Activated CD8-positive, alpha-beta memory T cell treated with anti-CD3 and anti-CD28 coated beads, Interleukin-2, amount 10 ng/mL, durations not matched to agents 7 days and 5 days (primary cell): ENCODE data around the gene SETD3. TPM values are rescaled to one million over a fixed set of nuclear protein-coding genes. Genes with fewer than 3 reads are reported as not detected.
A peak's percentile ranks its signal among the peaks of the same experiment; 100 is the strongest.

Experiments
- ATAC-seq: fragments of 150-1000 bp; cut with Tn5 transposase; one replicate; pipeline ENCODE4 v1.10.0; 2021; ENCODE audit warnings: moderate library complexity
- CTCF ChIA-PET: fragments of 350-600 bp; sonication (Branson Sonifier 250); formaldehyde crosslinking; loops from one replicate; lab custom pipeline; 2021; ENCODE audit warnings: antibody characterized with exemption; lab: Charles Lee
- DNase-seq: peaks from one replicate; pipeline ENCODE4 v3.0.0-alpha.2; 2020
- H3K27ac Mint-ChIP-seq: one replicate; pipeline ENCODE4 v1.8.0; 2021; ENCODE audit warnings: mild to moderate bottlenecking, mixed read lengths
- H3K27me3 Mint-ChIP-seq: one replicate; pipeline ENCODE4 v1.8.0; 2021; ENCODE audit warnings: mixed read lengths
- H3K36me3 Mint-ChIP-seq: one replicate; pipeline ENCODE4 v1.8.0; 2021; ENCODE audit warnings: mild to moderate bottlenecking, mixed read lengths
- H3K4me1 Mint-ChIP-seq: one replicate; pipeline ENCODE4 v1.8.0; 2021; ENCODE audit warnings: mixed read lengths
- H3K4me3 Mint-ChIP-seq: one replicate; pipeline ENCODE4 v1.8.0; 2021; ENCODE audit warnings: mild to moderate bottlenecking, moderate library complexity, mixed read lengths
- H3K9me3 Mint-ChIP-seq: one replicate; pipeline ENCODE4 v1.8.0; 2022; ENCODE audit warnings: low read depth, mixed read lengths
- total RNA-seq, 2 experiments: library from RNA; stranded (reverse); gene quantifications; one replicate each; pipeline ENCODE4 v1.2.3, GENCODE V29; 2021

Gene SETD3
- total RNA-seq, 2 experiments from 2014 or later: 53.9 to 61.4 TPM

GRCh38 chr14:99381688-99382060 is 99.0 kb downstream of the SETD3 start:
- no peak for ATAC-seq
- CTCF ChIA-PET: interaction anchor here (0.5 to 2.5 kb wide), 3 partner anchors 10 to 1074 kb away, joined by 3 to 7 read pairs (median 3); no protein-coding TSS in a partner anchor
- H3K4me3 Mint-ChIP-seq: no peak overlapping the region
- no peak overlapping the region for H3K27ac Mint-ChIP-seq
- no peaks in the 10 kb centered on the region for H3K9me3 Mint-ChIP-seq
- H3K4me1 Mint-ChIP-seq: no peaks in the 10 kb centered on the region
- peaks cover 21% of the 10 kb centered on the region for H3K27me3 Mint-ChIP-seq
- H3K36me3 Mint-ChIP-seq: no peaks in the 10 kb centered on the region
- no peak for DNase-seq

GRCh38 chr14:99380991-99381687 is 99.5 kb downstream of the SETD3 start:
- no peak overlapping the region for H3K27ac Mint-ChIP-seq
- no peak overlapping the region for H3K4me3 Mint-ChIP-seq
- H3K36me3 Mint-ChIP-seq: no peaks in the 10 kb centered on the region
- no peaks in the 10 kb centered on the region for H3K4me1 Mint-ChIP-seq
- H3K9me3 Mint-ChIP-seq: no peaks in the 10 kb centered on the region
- ATAC-seq: no peak
- DNase-seq: no peak
- CTCF ChIA-PET: interaction anchor here (2.2 to 2.5 kb wide), 2 partner anchors 10 to 12 kb away, joined by 5 to 7 read pairs; no protein-coding TSS in a partner anchor
- H3K27me3 Mint-ChIP-seq: peaks cover 21% of the 10 kb centered on the region

- H3K27ac Mint-ChIP-seq: no peak overlapping the region
- CTCF ChIA-PET: interaction anchor here (2.2 to 2.8 kb wide), 3 partner anchors 8 to 13 kb away, joined by 5 to 10 read pairs (median 7); no protein-coding TSS in a partner anchor
- H3K9me3 Mint-ChIP-seq: no peaks in the 10 kb centered on the region
- H3K4me1 Mint-ChIP-seq: no peaks in the 10 kb centered on the region
- no peaks in the 10 kb centered on the region for H3K36me3 Mint-ChIP-seq
- no peak overlapping the region for H3K4me3 Mint-ChIP-seq
- DNase-seq (no peak), ATAC-seq (no peak)
- H3K27me3 Mint-ChIP-seq: peaks cover 19% of the 10 kb centered on the region
Observed at GRCh38 chr14:99380402-99380801, 100.3 kb downstream of the SETD3 start.

- ATAC-seq (no peak), DNase-seq (no peak)
- no peak overlapping the region for H3K4me3 Mint-ChIP-seq
- CTCF ChIA-PET: interaction anchor here (2.8 kb wide), 1 partner anchor 10 kb away, joined by 10 read pairs; no protein-coding TSS in a partner anchor
- H3K27ac Mint-ChIP-seq: no peak overlapping the region
- H3K4me1 Mint-ChIP-seq: no peaks in the 10 kb centered on the region
- no peaks in the 10 kb centered on the region for H3K36me3 Mint-ChIP-seq
- H3K9me3 Mint-ChIP-seq: no peaks in the 10 kb centered on the region
- peaks cover 13% of the 10 kb centered on the region for H3K27me3 Mint-ChIP-seq
Observed at GRCh38 chr14:99378782-99379214, 101.9 kb downstream of the SETD3 start.

DNA sequence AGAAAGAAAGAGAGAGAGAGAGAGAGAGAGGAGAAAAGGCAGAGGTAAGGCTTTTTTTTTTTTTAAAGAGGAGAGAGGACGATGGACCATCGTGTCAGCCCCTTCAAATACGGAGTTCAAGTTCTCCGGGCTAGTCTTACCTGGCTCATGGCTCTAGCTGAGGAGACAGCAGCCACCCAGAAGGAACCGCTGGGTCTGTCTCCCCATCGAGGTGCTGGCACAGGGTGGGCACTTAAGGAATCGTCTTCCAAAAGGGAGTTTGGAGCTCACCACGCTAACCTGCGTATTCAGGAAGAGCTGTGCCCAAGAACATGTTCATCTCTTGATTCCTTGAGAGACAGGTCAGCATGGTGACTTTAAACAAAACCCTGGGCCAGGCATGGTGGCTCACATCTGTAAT is 102.7 kb downstream of the SETD3 start:
- ATAC-seq (no peak), DNase-seq (no peak)
- Mint-ChIP-seq H3K9me3 (no peaks in the 10 kb centered on the region), H3K4me1 (no peaks in the 10 kb centered on the region), H3K4me3 (no peak overlapping the region), H3K27me3 (peaks cover 20% of the 10 kb centered on the region), H3K27ac (no peak overlapping the region), H3K36me3 (no peaks in the 10 kb centered on the region)
- CTCF ChIA-PET: interaction anchor here (2.8 kb wide), 1 partner anchor 11 kb away, joined by 10 read pairs; no protein-coding TSS in a partner anchor

GRCh38 chr14:99374964-99375363 is 105.7 kb downstream of the SETD3 start:
- Mint-ChIP-seq H3K36me3 (no peaks in the 10 kb centered on the region), H3K4me3 (no peak overlapping the region), H3K27me3 (peaks cover 28% of the 10 kb centered on the region), H3K9me3 (no peaks in the 10 kb centered on the region), H3K4me1 (no peaks in the 10 kb centered on the region), H3K27ac (no peak overlapping the region)
- DNase-seq: no peak
- CTCF ChIA-PET: interaction anchor here (1.2 kb wide), 1 partner anchor 18 kb away, joined by 4 read pairs; no protein-coding TSS in a partner anchor
- ATAC-seq: no peak

DNA sequence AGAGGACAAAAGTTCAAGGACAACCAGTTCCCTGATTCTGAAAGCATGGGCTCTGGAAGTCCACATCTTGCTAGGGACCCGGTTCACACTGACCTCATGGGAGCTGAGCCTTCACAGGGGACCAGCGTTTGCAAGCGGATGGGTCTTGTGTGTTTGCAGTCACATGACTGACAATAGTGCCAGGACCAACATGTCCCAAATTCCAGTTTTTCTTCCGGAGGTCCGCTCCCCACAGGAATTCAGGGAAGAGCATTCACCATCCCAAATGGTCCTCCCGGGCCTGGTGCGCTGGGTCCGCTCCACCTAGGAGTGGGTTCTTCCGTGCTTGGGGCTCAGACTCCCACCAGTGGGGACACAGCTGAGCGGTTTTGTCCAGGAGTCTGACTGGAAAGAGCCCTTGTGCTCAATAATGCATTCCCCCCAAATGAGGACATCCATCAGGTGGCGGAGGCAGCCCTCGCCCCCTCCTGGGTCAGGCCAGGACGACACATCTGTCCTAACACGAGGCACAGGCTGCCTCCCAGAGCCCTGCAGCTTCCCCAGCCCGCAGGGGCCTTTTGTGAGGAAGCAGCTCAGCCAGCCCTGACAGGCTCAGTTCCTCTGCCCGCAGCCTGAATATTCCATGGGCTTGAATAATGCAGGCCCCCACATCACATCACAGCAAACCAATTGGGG is 116.9 kb downstream of the SETD3 start:
- no peak overlapping the region for H3K27ac Mint-ChIP-seq
- no peaks in the 10 kb centered on the region for H3K9me3 Mint-ChIP-seq
- H3K4me1 Mint-ChIP-seq: no peaks in the 10 kb centered on the region
- H3K27me3 Mint-ChIP-seq: peaks cover 1% of the 10 kb centered on the region
- no peak for ATAC-seq
- H3K4me3 Mint-ChIP-seq: no peak overlapping the region
- H3K36me3 Mint-ChIP-seq: no peaks in the 10 kb centered on the region
- DNase-seq: no peak
- CTCF ChIA-PET: interaction anchor here (1.4 kb wide), 1 partner anchor 29 kb away, joined by 3 read pairs; no protein-coding TSS in a partner anchor

DNA sequence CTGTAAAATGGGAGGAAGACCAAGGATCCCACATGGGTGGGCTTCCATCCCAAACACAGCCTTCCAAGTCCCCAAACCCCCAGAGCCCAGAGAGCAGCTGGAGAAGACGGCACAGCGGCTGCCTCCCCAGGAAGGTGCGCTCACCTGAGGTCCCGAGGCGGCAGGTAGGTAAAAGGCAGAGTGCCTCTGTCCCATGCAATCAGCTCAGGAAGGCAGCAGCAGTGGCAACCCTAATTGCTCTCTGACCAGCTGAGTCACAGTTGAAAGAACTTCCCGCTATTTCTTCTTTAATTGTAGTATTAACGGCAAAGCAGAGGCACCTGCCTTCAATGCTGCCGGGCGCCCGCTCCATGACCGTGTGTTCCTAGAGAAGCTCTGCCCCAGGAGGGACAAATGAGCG is 117.6 kb downstream of the SETD3 start:
- H3K27me3 Mint-ChIP-seq: no peaks in the 10 kb centered on the region
- no peak overlapping the region for H3K4me3 Mint-ChIP-seq
- no peak overlapping the region for H3K27ac Mint-ChIP-seq
- ATAC-seq: no peak
- CTCF ChIA-PET: no interaction called here
- DNase-seq: no peak
- H3K9me3 Mint-ChIP-seq: no peaks in the 10 kb centered on the region
- H3K4me1 Mint-ChIP-seq: no peaks in the 10 kb centered on the region
- H3K36me3 Mint-ChIP-seq: no peaks in the 10 kb centered on the region

DNA sequence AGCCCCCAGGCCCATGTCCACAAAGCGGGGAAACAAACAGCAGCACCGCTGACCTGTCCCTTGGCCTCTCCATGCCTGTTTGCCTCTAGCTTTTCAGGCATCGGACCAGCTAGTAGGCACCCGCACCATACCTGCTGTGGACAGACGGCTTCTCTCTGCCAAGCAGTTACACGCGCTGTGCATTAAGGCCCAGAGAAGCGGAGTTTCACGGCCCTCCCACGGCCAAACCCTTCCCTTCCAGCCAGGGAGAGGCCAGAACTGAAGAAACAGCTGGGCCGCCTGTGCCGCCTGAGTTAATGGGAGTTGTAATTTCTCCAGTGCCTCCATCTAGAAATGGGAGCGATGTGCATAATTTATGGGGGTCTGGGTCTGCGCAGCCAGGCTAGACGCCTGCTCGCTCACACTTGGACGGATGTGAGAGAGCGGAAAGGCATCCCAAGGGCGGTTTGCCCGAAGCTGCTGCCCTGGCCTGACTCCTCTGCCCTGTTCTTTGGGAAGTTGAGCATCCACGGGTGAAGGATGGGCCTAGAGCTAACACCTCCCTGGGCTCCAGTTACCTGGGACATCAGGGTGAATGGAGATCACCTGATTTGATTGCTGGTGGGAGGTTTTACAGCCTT is 119.0 kb downstream of the SETD3 start:
- Mint-ChIP-seq H3K4me3 (no peak overlapping the region), H3K4me1 (no peaks in the 10 kb centered on the region), H3K27ac (no peak overlapping the region), H3K9me3 (no peaks in the 10 kb centered on the region), H3K36me3 (no peaks in the 10 kb centered on the region), H3K27me3 (no peaks in the 10 kb centered on the region)
- DNase-seq: no peak
- ATAC-seq: no peak
- CTCF ChIA-PET: interaction anchor here (1.0 kb wide), 1 partner anchor 32 kb away, joined by 3 read pairs; no protein-coding TSS in a partner anchor

- CTCF ChIA-PET: interaction anchor here (0.6 kb wide), 1 partner anchor 93 kb away, joined by 3 read pairs; no protein-coding TSS in a partner anchor
- ATAC-seq (peak; percentile 12), DNase-seq (no peak)
- no peaks in the 10 kb centered on the region for H3K36me3 Mint-ChIP-seq
- H3K4me1 Mint-ChIP-seq: no peaks in the 10 kb centered on the region
- H3K9me3 Mint-ChIP-seq: no peaks in the 10 kb centered on the region
- no peaks in the 10 kb centered on the region for H3K27me3 Mint-ChIP-seq
- no peak overlapping the region for H3K27ac Mint-ChIP-seq
- H3K4me3 Mint-ChIP-seq: no peak overlapping the region
Observed at GRCh38 chr14:99360774-99361595, 119.7 kb downstream of the SETD3 start.

- H3K4me3 Mint-ChIP-seq: no peak overlapping the region
- ATAC-seq (no peak), DNase-seq (no peak)
- no peaks in the 10 kb centered on the region for H3K9me3 Mint-ChIP-seq
- CTCF ChIA-PET: no interaction called here
- no peaks in the 10 kb centered on the region for H3K36me3 Mint-ChIP-seq
- no peaks in the 10 kb centered on the region for H3K4me1 Mint-ChIP-seq
- H3K27ac Mint-ChIP-seq: no peak overlapping the region
- no peaks in the 10 kb centered on the region for H3K27me3 Mint-ChIP-seq
Observed at GRCh38 chr14:99359906-99360305, 120.8 kb downstream of the SETD3 start.

- DNase-seq (no peak), ATAC-seq (no peak)
- H3K4me3 Mint-ChIP-seq: no peak overlapping the region
- H3K27me3 Mint-ChIP-seq: no peaks in the 10 kb centered on the region
- H3K9me3 Mint-ChIP-seq: no peaks in the 10 kb centered on the region
- no peaks in the 10 kb centered on the region for H3K36me3 Mint-ChIP-seq
- no peak overlapping the region for H3K27ac Mint-ChIP-seq
- CTCF ChIA-PET: no interaction called here
- H3K4me1 Mint-ChIP-seq: no peaks in the 10 kb centered on the region
Observed at GRCh38 chr14:99357916-99358390, 122.7 kb downstream of the SETD3 start.
